HG03378 (cell line): ENCODE results near the gene BAIAP3.

ENCODE experiments used
- ATAC-seq: cut with Tn5 transposase; IDR thresholded peaks from one replicate; pipeline ENCODE4 v1.9.1; 2021; ENCODE audit warnings: mild to moderate bottlenecking, moderate library complexity; ENCODE audit not compliant: unreplicated experiment

BAIAP3 gene

DNA sequence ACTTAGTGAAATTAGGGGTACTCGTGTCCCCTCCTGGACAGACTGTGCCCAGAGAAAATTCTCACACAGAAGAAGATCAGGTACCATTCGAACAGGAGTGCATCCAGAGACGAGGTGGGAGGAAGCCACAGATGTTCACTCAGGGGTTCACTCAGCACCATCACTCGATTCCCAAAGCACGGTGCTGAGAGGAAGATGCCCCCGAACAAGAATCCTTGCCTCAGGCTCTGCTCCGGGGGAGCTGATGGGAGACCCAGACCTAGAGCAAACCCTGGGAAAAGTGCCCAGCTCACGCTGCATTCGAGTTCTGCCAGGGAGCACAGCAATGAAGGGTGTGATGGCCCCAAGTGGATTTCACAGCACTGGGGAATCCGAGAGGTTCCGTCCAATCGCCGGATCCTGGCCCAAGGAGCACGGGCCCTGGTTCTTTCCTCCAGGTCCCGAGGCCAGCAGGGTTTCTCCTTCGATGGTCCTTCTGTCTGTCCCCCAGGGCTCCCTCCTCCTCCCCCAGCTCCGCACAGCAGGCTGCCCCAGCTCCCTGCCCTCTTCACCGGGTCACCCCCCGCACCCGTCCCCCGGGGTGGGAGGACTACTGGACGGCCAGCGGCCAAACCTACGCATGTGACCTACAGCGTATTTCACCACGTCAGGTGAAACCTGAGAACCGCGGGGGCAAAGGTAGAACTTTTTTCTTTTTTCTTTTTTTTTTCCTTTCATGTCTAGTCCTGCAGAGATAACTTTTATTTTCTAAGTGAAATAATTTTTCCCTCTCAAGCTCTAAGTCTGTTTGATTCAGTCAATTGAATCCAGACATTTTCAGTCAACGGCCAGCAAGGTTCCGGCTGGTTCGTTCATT lies 34.2 kb upstream of the BAIAP3 start:
- ATAC-seq = no peak

DNA sequence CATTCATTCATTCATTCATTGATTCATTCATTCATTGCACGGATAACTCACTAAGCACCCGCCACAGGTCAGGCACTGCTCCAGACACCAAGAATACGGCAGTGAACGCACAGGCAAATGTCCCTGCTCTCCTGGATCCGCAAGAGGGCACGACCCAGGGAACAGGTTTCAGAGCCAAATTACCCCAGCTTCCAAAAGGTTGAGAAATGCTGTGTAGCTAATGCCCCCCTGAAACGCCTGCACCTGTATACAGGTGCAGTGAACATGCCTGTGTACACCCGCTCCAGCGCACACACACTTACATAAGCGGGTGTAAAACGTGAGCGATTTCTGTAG lies 33.6 kb upstream of the BAIAP3 start:
- no peak for ATAC-seq

DNA sequence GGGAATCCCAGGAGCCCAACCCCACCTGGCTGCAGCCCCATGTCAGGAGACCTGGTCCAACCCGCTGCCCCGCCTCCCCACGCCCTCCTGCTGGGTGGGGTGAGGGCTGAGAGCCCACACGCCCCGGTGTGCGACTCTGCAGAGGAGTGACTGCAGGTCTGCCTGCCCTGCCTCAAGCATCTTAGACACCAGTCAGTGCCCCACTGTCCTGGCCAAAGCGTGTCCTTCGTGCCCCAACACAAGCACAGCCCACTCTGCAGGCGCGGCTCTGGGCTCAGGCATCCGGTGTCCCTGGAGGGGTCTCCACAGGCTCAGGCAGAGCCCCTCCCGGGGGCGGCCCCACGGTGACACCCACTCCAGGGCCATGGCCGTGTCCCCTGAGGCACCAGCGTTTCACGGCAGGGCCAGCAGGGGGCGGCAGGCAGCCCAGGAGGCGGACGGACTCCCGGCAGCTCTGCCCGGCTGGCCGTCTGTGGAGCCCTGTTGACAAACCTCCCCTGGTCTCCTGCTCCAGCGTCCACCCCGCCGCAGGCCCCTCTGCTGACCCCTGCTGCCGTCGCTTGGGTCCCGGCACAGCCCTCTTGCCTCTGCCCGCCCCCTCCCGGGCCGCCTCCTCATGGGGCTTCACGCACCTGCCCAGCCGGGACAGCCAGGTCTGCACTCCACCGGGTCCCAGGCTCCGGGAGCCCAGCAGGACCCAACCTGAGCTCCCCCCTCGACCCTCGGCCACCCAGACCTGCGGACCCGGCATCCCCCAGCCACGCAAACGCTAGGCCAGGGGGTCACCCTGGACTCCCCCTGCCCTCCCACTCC lies 32.6 kb upstream of the BAIAP3 start:
- no peak for ATAC-seq

DNA sequence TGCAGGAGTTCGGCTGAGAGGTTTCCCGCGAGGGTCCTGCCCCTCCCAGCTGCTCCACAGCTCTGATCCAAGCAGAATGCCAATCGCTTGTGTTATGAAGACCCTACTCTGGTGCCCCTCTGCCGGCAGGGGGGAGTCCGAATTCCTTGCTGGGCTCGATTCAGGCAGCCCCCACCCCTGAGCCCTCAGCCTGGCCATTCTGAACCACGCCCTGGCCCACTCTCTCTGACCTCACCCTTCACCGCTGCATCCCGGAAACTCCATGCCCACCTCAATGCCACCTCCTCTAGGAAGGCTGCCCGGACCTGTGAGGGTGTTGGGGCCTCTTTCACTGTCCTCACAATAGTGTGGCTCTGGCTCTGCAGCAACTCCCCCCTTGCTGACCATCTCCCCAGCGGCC lies 31.9 kb upstream of the BAIAP3 start:
- ATAC-seq = no peak

DNA sequence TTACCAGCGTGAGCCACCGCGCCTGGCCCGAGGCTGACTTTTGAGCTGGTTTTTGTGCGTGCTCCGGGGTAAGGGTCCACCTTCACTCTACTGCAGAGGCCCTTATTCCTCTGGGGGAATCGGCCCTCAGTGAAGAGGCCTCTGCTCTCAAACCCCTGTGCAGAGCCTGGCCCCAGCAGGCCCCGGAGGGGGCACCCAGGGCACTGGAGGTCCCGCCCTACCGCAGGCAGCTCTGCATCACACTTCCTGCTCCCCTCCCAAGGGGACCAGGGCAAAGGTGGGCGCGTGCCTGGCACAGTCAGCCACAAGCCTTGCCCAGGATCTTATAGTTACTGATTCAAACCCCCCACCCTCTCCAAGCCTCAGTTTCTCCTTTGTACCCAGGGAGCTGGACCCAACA lies 27.6 kb upstream of the BAIAP3 start:
- no peak for ATAC-seq

DNA sequence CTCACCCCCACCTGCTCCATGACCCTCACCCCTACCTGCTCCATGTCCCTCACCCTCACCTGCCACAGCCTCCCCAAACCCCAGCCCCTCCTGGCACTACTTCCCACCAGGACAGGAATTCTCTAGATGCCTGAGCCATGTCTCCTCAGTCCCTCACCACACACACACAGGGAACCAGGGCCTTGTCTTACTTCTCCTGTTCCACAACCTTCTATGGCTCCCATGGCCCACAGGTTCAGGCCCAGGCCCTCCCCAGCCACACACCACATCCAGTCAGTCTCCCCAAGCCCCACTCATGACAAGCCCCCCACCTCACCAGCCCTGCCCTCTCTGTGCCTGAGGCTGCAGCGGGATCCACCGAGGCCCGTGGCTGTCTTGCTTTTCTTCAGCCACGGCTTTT lies 27.1 kb upstream of the BAIAP3 start:
- no peak for ATAC-seq

DNA sequence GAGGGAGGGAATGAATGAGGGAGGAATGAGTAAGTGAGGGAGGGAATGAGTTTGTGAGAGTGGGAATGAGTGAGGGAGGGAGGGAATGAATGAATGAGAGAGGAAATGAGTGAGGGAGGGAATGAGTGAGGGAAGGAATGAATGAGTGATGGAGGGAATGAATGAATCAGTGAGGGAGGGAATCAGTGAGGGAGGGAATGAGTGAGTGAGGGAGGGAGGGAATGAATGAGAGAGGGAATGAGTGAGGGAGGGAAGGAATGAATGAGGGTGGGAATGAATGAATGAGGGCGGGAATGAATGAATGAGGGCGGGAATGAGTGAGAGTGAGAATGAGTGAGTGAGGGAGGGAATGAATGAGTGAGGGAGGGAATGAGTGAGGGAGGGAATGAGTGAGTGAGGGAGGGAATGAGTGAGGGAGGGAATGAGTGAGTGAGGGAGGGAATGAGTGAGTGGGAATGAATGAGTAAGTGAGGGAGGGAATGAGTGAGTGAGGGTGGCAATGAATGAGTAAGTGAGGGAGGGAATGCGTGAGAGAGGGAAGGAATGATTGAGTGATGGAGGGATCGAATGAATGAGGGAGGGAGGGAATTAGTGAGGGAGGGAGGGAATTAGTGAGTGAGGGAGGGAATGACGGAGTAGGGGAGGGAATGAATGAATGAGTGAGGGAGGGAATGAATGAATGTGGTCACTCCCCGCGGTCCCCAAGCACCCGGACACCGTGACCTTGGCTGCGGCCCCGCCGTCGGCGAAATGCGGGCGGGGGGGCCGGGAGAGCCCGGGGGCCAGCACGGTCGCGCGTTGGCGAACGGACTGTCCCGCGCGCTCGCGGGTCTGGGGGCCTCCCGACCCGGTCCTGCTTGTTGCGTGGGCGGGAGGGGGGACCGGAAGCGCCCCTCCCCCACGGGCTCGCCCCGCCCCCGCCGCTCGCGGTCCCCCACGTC lies 25.1 kb upstream of the BAIAP3 start:
- peak; percentile 9 for ATAC-seq

DNA sequence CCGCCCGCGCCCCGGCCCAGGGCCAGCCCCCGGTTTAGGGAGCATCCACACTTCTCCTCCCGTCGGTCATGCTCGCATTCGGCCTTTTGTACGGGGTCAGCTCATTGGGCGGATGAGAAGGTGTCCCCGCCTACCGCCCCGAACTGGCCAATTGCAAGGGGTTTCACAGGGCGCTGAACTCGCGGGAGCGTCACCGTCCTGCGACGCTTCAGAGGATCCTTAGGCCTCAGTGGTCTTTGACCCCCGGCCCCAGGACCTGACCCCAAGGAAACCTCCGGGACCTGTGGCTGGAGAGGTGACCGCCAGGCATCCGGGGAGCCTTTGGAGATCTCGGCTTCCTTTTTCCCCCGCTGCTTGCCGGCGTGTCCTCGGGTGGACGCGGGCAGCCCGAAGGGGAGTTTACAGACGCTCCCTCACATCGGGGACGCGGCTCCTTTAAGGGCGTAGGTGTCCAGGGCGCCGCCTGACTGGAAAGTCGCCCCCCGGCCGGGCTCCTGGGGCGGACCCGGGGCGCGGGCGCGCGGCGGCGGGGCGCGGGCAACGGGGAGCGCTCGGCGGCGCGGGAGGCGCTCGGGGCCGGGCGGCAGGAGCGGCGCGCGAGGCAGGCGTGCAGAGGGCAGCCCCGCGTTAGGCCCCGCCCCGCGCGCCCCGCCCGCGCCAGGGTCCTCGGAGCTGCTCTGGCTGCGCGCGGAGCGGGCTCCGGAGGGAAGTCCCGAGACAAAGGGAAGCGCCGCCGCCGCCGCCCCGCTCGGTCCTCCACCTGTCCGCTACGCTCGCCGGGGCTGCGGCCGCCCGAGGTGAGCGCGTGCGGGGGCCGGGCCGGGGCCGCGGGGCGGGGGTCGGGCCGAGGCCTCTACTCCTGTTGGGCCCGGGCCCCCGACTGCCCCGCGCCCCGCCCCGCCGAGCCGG lies 24.2 kb upstream of the BAIAP3 start, which contains the start of gene UBE2I:
Gene UBE2I, plus strand, starts transcription at position 660 of the 909 bp plus-strand sequence. CDS start 4,395 bp downstream, outside the sequence.
- peak; percentile 58 for ATAC-seq

DNA sequence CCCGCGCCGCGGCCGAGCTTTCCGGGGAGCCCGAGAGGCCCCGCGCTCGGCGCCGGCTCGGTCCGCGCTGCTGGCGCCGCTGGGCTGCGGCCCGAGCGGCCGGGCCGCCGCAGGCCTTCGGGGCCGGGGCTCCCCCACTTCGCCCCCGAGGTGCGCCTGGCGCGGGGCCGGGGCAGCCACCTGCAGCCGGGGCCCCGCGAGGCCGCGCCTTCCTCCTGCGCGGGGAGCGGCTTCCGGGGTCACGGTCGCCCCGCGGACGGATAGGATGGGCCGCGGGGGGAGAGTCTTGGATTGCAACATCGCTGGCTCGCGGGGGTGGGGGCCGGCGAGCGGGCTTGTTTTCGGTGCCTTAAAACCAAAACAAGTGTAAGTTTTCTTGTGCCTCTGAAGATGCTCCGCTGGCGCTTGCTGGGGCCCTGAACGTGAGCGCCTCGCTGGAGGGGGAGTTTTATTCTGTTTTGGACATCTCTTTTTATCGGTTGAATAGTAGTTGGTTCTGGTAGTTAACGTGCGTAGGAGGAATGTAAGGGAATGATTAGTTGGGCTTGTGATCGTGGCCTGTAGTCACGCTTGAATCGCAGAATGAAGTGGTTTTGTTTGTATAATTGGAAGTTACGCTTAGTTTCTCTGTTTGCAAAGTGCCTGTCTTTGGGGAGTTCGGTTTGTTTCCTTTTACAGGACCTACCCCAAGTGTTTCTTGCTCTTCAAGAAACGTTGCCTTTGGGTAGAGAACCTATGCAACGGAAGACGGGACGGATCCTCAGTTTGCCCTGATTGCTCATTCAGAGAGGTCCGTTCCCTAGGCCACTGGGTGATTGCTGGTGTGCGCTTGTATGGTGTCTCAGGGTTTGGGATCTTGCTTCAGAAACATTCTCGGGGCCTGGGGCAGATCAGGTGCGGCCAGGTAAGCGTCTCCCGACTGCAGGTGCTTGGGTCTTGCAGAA lies 23.3 kb upstream of the BAIAP3 start:
- no peak for ATAC-seq

DNA sequence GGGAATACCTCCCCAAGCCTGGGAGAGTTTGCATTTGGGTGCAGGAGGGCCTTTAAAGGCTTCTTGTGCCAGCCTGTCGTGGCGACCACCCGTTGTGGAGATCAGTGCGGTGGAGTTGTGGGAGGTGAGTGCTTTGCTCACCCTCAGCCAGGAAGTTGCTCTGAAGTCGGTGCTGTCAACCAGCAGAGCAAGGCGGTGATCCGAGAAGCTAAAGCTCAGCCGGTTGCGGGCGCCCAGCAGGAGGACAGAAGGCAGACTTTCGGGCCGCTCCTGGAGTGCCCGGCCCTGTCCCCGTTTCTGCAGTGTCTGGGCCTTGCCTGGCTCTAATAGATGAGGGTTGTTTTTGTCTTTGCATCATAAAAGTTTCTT lies 22.6 kb upstream of the BAIAP3 start:
- no peak for ATAC-seq

DNA sequence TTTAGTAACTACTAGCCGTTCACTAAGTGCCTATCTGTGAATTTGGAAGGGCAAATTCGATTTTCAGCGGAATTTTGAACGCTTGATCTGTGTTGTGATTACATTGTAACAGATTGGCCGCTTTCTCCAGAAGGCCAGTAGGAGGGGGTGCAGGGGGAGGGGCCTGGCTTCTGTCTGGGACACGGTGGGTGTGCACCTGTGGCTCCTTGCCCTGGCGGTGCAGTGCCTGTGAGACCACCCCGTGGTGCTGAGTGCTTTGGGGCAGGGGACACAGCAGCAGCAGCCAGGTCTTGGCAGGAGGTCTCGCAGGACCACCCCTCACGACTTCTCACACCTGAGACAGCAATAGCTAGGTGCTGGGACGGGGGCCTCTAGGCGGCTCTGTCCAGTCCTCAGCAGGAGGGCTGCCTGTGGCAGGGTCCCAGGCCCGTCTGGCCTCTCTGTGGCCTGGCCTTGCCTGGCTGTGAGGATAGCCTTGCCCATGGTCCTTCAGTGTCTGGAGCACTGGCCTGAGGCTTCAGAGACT lies 22.2 kb upstream of the BAIAP3 start:
- no peak for ATAC-seq

DNA sequence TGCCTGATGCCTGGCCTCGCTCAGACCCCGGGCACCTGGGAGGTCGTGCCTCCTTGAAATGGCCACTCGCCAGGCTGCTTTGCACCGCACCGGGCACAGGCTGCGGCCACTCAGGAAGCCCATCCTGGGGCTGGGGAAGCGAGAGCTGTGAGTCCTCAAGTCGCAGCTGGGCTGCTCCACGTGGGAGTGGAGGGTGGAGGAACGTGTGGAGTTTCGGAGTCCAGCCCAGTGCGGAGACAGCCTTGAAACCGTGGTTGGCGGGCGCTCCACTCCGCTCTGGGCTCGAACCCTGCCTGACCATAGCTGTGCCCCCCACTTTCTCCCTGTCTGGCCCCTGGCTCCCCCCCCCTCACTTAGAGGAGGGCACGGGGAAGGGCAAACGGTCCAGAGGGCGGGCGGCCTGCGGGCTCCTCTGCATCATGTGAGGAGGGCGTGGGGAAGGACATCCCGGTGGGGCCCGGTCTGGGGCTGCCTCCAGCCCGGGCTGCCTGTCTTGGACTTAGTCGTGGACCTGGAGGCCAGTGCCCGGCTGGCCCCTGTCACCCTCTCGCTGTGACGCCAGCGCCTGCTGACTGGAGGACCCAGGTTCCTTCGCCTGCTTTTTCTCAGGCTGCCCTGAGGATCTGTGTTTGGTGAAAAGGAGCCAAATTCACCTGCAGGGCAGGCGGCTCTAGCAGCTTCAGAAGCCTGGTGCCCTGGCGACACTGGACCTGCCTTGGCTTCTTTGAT lies 21.5 kb upstream of the BAIAP3 start:
- ATAC-seq = no peak

DNA sequence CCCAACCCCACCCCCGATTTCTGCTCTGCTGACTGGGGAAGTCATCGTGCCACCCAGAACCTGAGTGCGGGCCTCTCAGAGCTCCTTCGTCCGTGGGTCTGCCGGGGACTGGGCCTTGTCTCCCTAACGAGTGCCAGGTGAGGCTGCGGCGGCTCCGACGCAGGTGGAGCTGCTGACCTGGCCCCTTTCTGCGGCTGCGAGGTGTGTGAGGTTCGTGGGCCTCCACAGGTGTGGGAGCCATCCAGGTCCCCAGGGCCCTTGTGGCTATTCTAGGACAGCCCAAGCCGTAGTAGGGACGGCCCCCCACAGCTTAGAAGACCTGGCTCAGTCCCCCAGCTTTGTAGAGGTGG lies 21.0 kb upstream of the BAIAP3 start:
- no peak for ATAC-seq

DNA sequence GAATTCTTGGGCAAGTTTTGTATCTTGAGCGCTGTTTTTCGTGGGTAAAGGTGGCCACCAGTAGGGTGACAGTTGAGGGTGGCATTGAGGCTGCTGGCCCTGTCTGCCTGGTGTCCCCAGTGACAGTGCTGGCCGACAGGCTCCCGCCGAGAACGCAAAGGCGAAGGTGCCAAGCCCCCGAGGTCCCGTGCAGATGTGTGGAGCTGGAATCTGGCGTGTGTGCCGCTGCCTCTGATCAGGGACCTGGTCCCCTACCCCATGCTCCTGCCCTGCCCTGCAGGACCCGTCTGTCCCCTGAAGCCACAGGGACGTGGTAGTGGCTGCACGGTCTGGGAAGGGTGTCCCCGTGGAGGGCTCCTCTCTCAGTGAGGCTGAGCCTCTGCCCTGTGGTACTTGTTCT lies 20.5 kb upstream of the BAIAP3 start:
- no peak for ATAC-seq

DNA sequence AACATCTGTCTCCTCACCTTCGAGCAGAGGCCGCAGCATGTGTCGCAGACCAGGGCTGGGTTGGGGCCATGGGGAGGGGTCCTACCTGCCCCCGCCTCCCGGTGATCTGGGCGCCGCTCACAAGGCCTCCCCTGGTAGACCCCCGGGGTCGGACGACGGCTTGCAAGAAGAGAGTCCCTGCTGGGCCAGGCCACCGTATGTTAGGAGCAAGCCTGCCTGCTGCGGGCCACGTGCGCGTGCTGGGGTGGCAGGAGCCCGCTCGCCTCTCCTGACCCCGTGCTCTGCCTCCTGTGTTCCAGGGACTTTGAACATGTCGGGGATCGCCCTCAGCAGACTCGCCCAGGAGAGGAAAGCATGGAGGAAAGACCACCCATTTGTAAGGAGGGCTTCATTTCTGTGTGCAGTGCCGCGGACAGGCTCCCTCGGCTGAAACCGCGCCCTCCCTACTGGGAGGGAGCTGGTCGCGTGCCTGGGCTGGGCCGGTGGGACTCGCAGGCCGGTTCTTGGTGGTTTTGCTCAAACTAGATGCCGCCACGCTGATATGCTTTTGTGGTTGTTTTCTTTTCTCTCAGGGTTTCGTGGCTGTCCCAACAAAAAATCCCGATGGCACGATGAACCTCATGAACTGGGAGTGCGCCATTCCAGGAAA lies 19.6 kb upstream of the BAIAP3 start:
- no peak for ATAC-seq

DNA sequence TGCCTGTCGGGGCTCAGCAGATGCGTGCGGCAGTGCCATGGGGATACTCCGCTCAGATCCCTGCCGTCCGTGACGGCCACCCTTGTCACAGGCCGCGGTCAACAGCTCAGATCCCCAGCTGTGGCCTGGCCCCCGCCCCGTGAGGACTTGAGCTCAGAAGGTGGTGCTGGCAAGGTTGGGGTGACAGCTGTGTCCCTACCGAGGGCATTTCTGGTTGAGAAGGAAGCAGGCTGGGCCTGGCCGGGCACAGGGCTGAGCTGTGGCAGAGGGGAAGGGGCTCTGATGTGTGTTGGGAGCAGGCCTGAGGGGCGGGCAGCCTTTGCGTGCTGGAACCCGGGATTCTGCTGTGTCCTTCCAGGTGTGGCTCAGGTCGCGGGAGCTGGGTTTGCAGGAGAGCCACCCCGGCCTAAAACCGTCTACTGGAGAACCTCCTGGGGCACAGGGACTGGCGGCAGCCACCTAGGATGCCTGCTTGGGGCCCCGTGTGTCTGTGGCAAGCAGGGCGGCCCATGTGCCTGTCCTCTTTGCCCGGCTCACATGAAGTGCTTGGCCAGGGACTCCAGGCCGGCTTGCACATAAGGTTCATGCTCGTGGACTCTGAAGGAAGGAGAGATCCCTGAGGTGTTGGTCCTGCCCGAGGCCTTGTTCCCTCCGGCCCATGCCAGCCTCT lies 18.9 kb upstream of the BAIAP3 start:
- ATAC-seq = no peak
